ENCODE data around the gene TRPV4.

Gene TRPV4

GRCh38 chr12:109773384-109774011 is 59.7 kb downstream of the TRPV4 start:
- no peak for DNase-seq (ENCODE audit: extremely low read depth, insufficient read length)
- Histone ChIP-seq H3K4me3 (replicated peaks; ENCODE audit: low read depth, low read length) (no peak overlapping the region), H3K36me3 (ENCODE audit: control insufficient read depth, insufficient read depth, low read length) (no peaks in the 10 kb centered on the region), H3K27me3 (replicated peaks; ENCODE audit: control insufficient read depth, insufficient read depth, low read length) (no peaks in the 10 kb centered on the region)
- no peak for TF ChIP-seq CTCF (IDR thresholded peaks at IDR 0.05; ENCODE audit: insufficient read depth, low read length, poor library complexity, severe bottlenecking)

- Histone ChIP-seq H3K4me3 (replicated peaks; ENCODE audit: low read depth, low read length) (no peak overlapping the region), H3K36me3 (ENCODE audit: control insufficient read depth, insufficient read depth, low read length) (no peaks in the 10 kb centered on the region), H3K27me3 (replicated peaks; ENCODE audit: control insufficient read depth, insufficient read depth, low read length) (no peaks in the 10 kb centered on the region)
- no peak for DNase-seq (ENCODE audit: extremely low read depth, insufficient read length)
- TF ChIP-seq CTCF (IDR thresholded peaks at IDR 0.05; ENCODE audit: insufficient read depth, low read length, poor library complexity, severe bottlenecking): no peak
Measured at GRCh38 chr12:109772622-109773321, 60.4 kb downstream of the TRPV4 start.

GRCh38 chr12:109771746-109772621 is 61.2 kb downstream of the TRPV4 start:
- Histone ChIP-seq H3K4me3 (replicated peaks; ENCODE audit: low read depth, low read length) (no peak overlapping the region), H3K27me3 (replicated peaks; ENCODE audit: control insufficient read depth, insufficient read depth, low read length) (no peaks in the 10 kb centered on the region), H3K36me3 (ENCODE audit: control insufficient read depth, insufficient read depth, low read length) (no peaks in the 10 kb centered on the region)
- DNase-seq (ENCODE audit: extremely low read depth, insufficient read length): no peak
- TF ChIP-seq CTCF (IDR thresholded peaks at IDR 0.05; ENCODE audit: insufficient read depth, low read length, poor library complexity, severe bottlenecking): no peak

- no peaks in the 10 kb centered on the region for H3K36me3 ChIP-seq (ENCODE audit: control insufficient read depth, insufficient read depth, low read length)
- no peak for TF ChIP-seq CTCF (IDR thresholded peaks at IDR 0.05; ENCODE audit: insufficient read depth, low read length, poor library complexity, severe bottlenecking)
- DNase-seq (ENCODE audit: extremely low read depth, insufficient read length): no peak
- H3K27me3 ChIP-seq (replicated peaks; ENCODE audit: control insufficient read depth, insufficient read depth, low read length): no peaks in the 10 kb centered on the region
- no peak overlapping the region for H3K4me3 ChIP-seq (replicated peaks; ENCODE audit: low read depth, low read length)
Measured at GRCh38 chr12:109770861-109771670, 62.1 kb downstream of the TRPV4 start.

- no peak for DNase-seq (ENCODE audit: extremely low read depth, insufficient read length)
- Histone ChIP-seq H3K36me3 (ENCODE audit: control insufficient read depth, insufficient read depth, low read length) (no peaks in the 10 kb centered on the region), H3K4me3 (replicated peaks; ENCODE audit: low read depth, low read length) (no peak overlapping the region), H3K27me3 (replicated peaks; ENCODE audit: control insufficient read depth, insufficient read depth, low read length) (no peaks in the 10 kb centered on the region)
- no peak for TF ChIP-seq CTCF (IDR thresholded peaks at IDR 0.05; ENCODE audit: insufficient read depth, low read length, poor library complexity, severe bottlenecking)
Measured at GRCh38 chr12:109770104-109770860, 62.9 kb downstream of the TRPV4 start.

Measured in GM06990 (cell line).